ENCODE measurements around the gene AKT1S1.

The AKT1S1 gene

GRCh38 chr19:49882643-49883042 lies 5.5 kb upstream of the AKT1S1 start:
- DNase-seq (ENCODE audit: low spot score): no peak

GRCh38 chr19:49881672-49882394 lies 4.7 kb upstream of the AKT1S1 start:
- no peak for DNase-seq (ENCODE audit: low spot score)

GRCh38 chr19:49881186-49881585 lies 4.0 kb upstream of the AKT1S1 start:
- DNase-seq (ENCODE audit: low spot score): no peak

GRCh38 chr19:49880162-49880869 lies 3.2 kb upstream of the AKT1S1 start:
- no peak for DNase-seq (ENCODE audit: low spot score)

GRCh38 chr19:49879243-49879963 lies 2.2 kb upstream of the AKT1S1 start:
- DNase-seq (ENCODE audit: low spot score): no peak

GRCh38 chr19:49878744-49879070 lies 1.6 kb upstream of the AKT1S1 start:
- DNase-seq (ENCODE audit: low spot score): no peak

GRCh38 chr19:49877879-49878743 lies 956 bp upstream of the AKT1S1 start:
- DNase-seq (ENCODE audit: low spot score): peak; percentile 96

- peak; percentile 99 for DNase-seq (ENCODE audit: low spot score)
Measured at GRCh38 chr19:49876422-49877019, 634 bp downstream of the AKT1S1 start.

GRCh38 chr19:49875857-49876421 lies 1.2 kb downstream of the AKT1S1 start:
- DNase-seq (ENCODE audit: low spot score): peak; percentile 45

GRCh38 chr19:49875177-49875576 lies 2.0 kb downstream of the AKT1S1 start:
- no peak for DNase-seq (ENCODE audit: low spot score)

GRCh38 chr19:49874503-49875157 lies 2.5 kb downstream of the AKT1S1 start:
- peak; percentile 43 for DNase-seq (ENCODE audit: low spot score)

- DNase-seq (ENCODE audit: low spot score): no peak
Measured at GRCh38 chr19:49873834-49874233, 3.3 kb downstream of the AKT1S1 start.

- DNase-seq (ENCODE audit: low spot score): no peak
Measured at GRCh38 chr19:49873129-49873521, 4.0 kb downstream of the AKT1S1 start.

- DNase-seq (ENCODE audit: low spot score): no peak
Measured at GRCh38 chr19:49872245-49873128, 4.7 kb downstream of the AKT1S1 start.

GRCh38 chr19:49871349-49871985 lies 5.7 kb downstream of the AKT1S1 start:
- no peak for DNase-seq (ENCODE audit: low spot score)

- no peak for DNase-seq (ENCODE audit: low spot score)
Measured at GRCh38 chr19:49870309-49870901, 6.8 kb downstream of the AKT1S1 start.

- DNase-seq (ENCODE audit: low spot score): peak; percentile 100
Measured at GRCh38 chr19:49869484-49870308, 7.5 kb downstream of the AKT1S1 start.

GRCh38 chr19:49869009-49869483 lies 8.1 kb downstream of the AKT1S1 start:
- DNase-seq (ENCODE audit: low spot score): no peak
